ENCODE results near the gene PLEKHA5.

The PLEKHA5 gene

DNA sequence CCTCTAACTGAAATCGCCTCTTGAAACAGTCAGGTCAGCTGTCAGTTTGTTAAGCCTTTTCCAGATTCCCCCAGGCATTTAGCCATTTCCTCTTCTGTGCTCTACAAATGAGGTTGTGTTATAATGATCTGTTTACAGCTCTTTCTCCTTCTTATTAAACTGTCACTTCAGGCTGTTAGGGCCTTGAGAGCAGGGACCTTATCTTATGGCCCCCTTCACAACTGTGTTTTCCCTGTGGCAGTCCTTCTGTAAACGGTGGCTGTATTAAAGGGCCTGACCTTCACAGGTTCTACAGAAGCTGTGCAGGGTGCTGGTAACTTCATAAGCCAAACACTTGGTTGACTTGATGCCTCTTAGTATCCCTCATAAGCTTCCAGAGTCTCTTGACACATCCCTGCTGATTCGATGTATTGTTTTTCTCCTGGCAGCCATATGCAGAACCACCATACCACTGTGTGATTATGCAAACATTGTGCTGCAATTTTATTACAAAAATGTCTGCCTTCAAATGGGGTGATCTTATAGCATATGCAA, 104.7 kb downstream of the PLEKHA5 start:
- peak; percentile 13 for DNase-seq

DNA sequence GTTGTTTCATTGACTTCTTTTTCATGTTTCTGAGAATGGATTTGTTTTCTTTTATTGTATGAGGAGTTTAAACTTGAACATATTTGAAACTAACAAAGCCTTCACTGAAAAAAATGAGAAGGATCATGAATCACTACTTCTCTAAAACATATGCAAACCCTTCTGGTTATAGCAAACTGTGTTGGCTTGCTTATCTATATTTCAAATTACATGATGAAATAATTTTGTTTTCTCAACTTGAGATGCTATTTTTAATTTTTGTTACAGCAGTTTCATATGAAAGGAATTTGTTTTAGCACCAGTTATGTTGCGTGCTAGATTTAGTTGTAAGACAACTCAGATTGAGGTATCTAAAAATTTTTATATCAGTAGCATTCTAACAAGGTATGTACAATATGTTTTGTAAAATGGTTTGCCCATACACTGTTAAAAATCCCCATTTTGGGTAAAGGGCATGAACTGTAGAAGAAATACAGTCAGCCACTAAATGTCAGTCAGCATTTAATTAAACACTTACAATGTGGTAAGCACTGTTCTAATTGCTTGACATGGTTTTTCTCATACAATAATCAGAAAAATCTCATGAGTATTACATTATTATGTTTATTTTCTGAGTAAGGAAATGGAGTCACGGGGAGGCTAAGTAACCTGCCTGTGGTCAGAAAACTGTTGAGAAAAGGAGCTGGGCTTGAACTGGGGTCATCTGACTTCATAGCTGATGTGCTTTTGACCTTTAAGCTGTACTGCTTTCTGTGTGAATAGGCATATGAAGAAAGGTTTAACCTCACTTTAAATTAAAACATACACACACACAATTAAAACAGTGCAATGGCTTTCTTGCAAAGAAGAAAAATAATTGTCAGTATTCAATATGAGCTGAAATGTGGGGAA, 105.7 kb downstream of the PLEKHA5 start:
- no peak for DNase-seq

DNA sequence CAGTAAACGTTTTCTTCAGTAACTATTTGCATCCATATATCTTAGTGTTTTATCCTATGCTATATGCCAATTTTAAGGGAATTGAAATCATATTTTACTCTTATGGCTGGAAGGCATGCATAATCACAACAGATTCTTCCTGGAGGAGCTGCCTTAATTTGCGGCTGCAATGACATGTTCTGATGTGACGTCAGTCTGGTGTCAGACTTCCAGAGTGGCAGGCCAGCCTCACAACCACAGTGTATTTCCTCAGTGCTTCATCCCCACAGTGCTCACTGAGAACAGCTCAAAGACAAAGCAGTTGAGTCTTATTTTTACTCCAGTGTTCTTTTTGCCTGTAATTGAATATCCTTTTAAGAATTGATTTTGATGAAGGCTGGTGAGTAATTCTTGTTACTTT, 107.1 kb downstream of the PLEKHA5 start:
- DNase-seq, result no peak

DNA sequence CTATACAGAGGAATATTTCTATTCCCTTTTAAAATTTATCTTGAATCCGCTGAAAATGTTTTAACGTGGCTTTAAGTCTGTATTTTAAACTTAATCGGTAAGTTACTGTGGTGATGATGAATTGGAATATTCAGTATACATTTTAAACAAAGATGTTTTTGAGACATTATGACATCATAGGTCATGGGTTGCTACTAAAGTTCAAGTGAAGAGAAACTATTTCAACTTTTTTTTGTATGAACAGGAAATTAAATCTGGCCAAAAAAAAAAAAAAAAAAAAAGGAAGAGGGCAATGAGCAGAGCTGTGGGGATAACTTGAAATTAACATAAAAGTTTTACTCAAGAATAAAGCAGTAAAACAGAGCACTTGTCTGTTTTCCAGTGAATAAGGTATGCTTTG, 109.0 kb downstream of the PLEKHA5 start:
- no peak for DNase-seq

DNA sequence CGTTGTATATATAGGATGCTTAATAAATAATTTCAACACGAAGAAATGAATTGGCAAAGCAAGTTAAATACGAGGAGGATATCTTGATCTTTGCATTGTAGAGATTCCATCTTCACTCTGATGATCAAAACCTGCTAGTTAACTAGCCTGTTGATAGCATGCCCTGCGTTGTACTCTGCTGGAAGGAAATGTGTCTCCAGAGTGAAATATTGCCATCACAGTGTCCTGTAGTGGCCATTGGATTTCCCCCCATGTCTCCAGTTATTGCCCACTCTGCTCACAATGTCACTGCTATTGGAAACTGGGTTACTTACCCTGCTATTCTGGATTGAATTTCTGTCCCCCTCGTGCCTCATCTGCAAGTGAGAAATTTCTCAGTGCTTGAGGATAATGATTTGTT, 109.6 kb downstream of the PLEKHA5 start:
- no peak for DNase-seq

DNA sequence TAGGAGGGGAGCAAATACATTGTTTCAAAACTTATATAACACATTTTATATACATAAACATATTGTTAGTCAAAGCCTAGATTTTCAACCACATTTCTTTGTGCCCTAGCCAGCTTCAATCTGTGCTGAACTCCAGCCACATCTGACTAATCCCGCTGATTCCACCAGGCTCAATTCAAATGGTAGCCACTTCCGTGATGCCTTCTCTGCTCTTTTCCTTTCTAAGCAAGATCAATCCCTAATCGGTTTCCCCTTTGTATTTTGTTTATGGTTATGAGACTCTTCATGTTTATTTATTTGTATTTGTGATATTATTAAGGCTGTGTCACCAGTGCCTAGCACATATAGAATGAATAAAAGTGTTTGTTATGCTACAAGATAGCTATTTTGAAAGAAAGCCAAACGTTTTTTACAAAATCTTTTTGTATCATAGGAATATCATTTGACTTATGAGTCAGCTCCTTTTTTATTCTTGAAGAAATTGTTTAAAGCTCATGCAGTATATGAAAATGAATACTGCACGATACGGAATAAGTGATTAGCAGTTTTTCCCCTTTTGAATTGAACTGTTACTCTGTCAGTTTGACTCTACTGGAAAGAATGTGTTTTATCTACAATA, 110.2 kb downstream of the PLEKHA5 start:
- DNase-seq, result no peak

DNA sequence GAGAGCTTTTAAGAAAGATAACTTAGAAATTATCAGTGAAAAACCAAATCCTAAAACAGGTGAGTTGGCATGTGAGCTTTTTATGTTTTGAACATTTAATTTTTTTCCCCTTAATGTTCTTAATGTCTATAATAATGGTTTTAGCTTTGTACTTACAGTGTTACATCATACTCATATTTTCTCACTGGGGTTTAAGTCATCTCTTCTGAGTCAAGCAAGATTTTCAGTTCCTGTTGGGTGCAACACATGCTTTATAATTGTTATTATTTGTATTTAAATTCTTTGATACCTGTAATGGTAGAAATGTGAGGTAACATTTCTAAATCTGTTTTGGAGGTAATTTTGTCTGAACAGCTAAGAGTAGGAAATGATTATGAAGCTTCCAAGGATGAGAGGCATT, 113.0 kb downstream of the PLEKHA5 start:
- DNase-seq, result no peak

DNA sequence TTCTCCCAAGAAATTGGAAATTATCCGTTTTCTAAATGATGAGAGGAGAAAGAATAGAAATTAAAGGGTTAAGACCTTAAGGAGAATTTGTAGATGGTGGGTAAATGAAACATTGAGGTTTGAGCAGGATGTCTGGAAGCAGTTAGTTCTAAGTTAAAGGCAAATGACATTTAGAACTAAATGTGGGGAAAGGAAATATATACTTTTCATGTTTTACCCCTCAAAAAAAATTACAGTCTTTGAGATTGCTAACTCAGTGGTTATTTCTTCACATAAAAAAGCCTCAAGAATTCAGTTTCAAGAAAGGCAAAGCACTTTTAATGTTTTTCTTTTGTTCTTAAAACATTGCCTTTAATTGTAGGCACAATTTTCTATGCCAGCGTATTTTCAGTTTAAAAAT, 114.0 kb downstream of the PLEKHA5 start:
- DNase-seq, result no peak

DNA sequence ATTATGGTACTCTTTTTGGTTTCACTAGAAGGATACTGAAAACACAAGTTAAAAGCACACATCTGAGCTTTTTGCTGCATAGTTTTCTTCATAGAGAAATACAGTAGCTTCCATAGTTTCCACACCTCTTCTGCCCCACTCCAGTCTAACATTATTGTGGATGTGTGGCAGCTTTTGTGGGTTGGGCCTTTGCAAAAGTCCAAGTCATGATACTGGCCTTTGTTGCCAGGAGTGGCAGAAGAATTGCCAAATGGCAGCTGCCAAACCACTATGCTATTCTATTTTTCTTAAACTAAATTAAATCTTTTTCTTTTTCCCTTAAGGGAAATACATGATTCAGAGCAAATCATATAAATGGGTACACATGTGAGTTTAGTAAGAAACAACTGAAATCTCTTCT, 114.8 kb downstream of the PLEKHA5 start:
- no peak for DNase-seq

DNA sequence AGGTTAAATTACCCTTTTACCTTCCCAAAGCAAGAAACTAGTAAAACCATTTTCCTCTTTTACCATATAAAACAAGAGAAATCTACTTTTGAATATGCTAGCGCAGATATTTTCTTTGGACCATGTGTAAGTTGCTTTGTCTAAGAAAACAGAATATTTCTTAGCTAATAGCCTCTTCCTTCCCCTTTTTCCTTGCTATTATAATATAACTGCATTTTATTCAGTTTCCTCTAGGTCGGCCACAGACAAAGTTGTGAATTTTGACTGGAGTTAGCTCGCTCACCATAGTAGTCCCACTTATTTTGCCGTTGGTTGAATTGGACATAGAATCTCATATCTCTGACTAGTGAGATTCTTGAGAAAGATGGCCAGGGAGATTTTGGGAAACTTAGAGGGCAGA, 115.6 kb downstream of the PLEKHA5 start:
- DNase-seq, result no peak

DNA sequence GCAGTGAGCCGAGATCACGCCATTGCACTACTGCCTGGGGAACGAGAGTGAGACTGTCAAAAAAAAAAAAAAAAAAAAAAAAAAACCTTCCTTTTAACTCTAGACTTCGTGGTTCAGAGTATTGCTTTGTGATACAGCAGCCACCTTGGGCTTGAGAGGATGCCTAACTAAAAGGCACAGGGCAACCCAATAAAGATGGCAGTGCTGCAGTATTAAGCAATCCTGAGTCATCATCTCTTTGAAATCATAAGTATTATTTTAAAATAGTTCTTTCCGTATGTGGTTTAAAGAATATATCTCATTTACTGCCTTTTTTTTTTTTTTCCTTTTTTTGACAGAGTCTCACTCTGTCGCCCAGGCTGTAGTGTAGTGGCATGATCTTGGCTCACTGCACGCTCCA, 116.1 kb downstream of the PLEKHA5 start:
- DNase-seq, result no peak

DNA sequence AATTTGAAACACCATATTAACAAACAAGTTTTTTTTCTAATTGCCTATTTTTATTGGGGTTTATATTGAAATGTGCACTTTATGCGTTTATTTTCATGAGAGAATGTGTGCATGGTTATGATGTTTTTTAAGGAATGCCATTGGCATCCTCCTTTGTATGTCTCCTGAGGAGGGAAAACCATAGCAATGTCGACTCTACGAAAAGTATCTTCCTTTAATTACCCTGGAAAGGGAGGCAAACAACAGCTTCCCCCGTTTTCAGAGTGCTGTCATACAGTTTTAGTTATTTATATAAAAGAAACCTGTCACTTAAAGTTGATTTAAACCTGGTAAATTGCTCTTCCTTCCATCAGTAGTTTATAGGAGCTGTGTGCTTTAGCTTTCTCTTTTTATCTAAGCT, 117.4 kb downstream of the PLEKHA5 start:
- DNase-seq, result no peak

DNA sequence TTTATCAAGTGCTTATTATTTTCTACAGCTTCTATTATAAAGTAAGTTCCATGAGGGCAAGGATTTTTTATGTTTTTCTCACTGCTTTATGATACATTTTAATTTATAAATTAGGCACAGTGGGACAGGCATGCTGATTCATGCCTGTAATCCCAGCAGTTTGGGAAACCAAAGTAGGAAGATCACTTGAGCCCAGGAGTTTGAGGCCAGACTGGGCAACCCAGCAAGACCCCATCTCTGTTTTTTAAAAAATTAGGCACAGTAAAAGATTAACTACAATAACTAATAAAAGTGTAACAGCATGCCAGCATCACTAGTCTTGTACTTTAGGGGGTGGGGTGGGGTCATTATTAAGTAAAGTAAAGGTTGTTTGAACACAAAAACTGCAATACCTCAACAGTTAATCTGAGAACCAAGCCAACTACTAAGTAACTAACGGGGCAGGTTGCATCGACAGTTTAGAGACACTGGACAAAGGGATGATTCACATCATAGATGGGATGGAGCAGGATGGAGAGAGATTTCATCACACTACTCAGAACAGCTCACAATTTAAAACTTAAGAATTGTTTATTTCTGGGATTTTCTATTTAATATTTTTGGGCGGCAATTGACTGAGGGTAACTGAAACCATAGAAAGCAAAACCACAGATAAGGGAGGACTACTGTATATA, 119.5 kb downstream of the PLEKHA5 start:
- no peak for DNase-seq

DNA sequence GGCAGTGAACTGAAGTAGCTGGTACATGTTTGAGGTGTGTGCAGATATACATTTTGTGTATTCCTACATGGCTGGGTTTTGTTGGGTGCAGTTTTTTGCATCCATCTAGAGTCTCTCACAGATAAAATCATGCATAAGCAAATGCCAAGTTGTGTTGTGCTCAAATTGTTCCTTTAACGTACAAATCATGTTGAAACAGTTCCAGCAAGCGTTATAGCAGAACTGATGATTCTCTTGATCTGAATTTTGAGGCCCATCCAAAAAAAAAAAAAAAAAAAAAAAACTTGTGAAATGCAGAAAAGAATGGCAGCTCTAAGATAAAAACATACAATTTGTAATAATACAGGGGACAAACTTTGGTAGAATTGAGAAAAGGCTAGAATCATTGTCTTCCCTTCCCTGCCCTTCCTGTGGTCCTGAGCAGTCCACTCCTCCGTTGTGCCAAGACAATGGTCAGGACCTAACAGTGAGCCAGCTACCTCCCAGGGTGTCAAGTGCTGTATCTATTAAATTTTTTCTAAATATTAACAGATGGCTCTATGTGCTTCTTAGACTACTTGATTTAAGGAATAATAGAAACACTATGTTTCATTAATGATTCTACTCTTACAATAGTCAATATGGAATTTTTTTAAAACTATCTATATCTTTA, 122.1 kb downstream of the PLEKHA5 start:
- no peak for DNase-seq

DNA sequence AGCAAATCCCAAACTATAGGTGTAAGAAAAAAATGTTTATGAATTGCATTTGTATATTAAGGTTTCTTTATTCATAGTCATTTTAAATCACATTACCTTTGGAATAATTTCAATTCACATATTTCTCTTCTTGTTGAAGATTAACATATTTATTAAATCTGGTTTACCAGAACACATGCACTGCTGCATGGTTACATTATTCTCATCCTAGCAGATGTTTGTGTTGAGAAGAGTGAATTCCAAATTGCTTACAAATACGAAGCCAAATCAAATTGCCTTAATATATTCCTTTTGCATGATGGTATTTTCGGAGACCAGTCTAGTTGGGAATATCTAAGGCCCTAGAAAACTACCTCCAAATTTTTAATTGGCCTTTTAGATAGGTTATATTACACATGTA, 130.6 kb downstream of the PLEKHA5 start:
- no peak for DNase-seq

DNA sequence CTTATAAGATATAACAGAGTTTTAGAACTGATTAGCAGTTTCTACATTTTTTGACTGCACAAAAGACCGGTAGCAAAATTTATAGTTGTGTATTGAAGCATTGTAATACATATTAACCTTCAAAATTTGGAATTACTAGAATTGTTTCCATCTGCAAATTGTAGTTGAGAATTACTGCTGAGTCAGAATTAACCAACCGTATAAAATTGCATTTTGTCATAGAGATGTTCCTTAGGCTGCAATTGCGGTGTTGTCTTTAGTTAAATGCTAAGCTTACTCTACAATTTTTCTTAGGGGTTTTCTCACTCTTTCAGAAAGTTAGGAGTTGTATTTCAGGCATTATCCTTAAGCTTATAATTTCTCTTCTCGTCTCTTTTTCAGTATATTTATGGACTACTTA, 132.2 kb downstream of the PLEKHA5 start:
- DNase-seq, result no peak

DNA sequence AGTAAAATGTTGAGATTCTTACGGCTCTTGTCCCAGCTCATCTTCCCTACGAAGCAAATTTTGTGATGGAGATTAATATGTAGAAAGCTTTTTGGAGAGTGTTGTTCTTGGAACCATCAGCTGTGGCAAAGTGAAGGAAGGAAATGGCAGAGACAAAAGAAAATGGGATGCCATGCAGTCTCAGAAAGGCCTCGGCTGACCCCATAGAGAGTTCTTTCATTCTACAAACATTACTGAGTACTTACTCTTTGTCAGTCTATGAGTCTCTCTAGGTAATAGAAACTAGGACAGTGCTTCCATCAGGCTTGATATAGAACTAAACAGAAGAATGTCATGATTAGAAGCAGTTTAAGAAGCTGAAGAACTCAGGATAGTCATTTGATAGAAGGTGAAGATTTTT, 134.1 kb downstream of the PLEKHA5 start:
- DNase-seq, result no peak

DNA sequence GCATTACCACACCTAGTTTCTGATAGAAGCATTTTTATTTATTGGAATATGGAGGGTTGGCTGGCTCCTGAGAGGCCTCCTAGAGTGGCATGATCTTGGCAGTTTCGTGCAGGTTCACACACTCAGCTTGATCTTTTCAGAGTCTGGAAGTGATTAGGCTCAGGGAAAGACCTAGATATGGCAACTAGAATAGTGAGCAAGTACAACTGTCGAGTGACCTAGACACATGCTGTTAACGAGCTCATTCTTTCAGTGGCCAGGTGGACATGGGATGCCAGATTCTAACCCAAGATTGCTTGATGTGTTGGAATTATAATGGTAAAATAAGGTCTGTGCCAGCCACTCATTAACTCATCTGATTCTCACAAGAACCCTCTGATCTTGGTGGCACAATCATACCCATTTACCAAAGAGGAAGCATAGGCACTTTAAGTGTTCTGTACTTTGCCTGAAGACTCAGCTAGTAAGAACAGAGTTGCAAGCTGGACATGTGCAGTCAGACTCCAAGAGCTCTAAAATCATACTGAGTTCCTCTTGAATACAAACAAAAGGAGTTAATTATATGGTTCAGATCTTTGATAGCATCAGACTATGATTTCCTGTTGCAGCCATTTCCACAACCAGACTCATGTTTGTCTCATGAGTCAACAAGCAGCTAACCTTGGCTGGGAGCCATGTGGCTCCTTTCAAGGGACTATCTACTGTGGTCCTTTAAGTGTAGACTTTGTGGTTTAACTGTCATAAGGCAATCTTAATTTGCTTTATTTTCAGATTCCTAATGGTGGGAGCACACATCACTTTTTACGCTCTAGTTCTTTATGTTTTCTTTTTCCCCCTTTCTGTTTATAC, 144.2 kb downstream of the PLEKHA5 start:
- DNase-seq, result peak; percentile 98

DNA sequence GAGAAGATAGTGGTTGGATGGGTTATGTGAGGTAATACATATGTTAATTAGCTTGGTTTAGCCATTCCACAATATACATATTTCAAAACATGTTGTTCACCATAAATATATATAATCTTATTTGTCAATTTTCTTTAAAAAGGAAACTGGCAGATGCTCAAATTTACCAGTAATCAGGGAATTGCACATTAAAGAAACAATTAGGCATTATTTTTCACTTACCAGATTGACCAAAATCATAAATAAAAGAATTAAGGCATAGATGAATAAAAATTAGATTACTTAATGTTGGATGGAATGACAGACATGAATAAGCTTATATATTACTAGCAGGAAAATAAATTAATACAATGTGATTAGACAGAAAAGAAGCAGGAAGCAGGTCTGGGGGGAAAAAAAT, 147.2 kb downstream of the PLEKHA5 start:
- DNase-seq, result no peak

DNA sequence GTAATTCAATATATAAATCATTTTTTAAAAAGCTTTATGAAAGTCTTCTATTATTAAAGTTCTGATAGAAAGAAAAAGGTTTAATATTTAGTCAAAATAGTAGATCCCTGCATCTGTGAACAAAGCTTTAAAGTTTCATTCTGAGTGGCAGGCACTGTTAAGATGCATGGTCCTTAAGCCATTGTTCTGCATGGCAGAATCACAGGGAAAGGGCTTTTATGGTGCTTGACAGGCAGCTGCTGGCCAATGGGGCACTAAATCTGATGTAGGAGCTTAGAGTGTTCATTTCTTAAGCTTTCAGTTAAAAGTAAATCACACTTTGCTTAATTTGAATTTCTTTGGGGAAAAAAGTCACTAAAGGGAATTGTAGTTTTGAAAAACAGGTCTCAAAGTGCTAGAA, 148.2 kb downstream of the PLEKHA5 start:
- DNase-seq, result peak; percentile 42

DNA sequence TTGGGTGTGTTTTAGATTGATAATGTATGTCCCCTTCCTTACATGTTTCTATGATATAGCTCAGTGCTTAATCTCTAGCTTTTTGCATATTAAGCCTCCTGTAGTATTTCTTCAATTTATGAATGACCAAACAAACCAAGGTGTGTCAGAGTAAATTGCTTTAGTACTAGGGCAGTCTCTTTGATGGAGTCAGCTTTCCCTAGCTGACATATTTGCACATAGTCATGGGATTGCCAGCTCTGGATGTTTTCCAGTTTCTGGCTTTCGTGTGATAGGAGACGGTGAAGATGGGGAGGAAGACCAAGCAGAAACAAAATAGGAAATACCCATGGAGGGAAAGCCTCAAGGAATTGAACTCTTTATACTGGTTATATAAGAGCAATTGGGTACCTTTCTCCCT, 148.9 kb downstream of the PLEKHA5 start:
- no peak for DNase-seq

DNA sequence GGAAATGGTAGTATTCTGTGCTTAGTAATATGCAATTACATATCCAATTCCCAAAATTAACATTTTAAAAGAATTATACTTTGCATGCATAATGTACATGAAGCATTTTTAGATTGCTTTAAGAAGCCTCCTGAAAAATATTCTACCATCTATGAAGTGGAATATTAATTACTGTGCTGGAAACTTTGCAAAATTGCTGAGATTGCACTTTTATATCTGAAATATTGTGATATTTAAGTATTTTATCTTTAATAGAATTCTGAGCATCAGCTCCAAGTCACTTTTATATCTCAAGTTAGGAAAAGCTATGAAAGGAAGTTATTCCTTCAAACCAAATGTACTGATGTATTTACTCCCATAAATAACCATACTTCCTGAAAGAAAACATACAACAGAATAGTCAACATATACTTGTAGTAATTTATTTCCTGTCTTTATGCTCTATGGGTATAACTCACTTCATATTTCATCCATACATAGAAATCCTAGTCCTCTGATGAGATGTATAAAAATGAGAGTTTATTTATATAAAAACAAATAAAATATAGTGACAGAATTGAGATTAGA, 152.7 kb downstream of the PLEKHA5 start:
- DNase-seq, result no peak

Data from NCI-H1105 treated with DMSO at 0.1 percent for 48 hours (cell line).